Esophagus muscularis mucosa (tissue), 3 donors: ENCODE results near the gene FBXW2.

ENCODE experiments used
- CTCF ChIP-seq, 3 experiments: fragments of 200-600 bp in 2 of 3; fragments of 450-650 bp in 1 of 3; sonication (generic) in 2 of 3; IDR thresholded peaks; one replicate each; pipeline ENCODE4 v1.5.1; 2017 to 2019; ENCODE audit warnings: antibody characterized with exemption in 3 of 3, mild to moderate bottlenecking in 2 of 3, moderate library complexity in 1 of 3
- POLR2A ChIP-seq: fragments of 450-650 bp; IDR thresholded peaks from one replicate; pipeline ENCODE4 v1.6.1; 2017; ENCODE audit warnings: antibody characterized with exemption, moderate library complexity, mild to moderate bottlenecking, low read depth

- TF ChIP-seq CTCF (IDR thresholded peaks at IDR 0.05) (no peak), POLR2A (no peak)
Observed at GRCh38 chr9:120715389-120715924, 77.8 kb downstream of the FBXW2 start.
